Fibroblast of villous mesenchyme (primary cell): ENCODE data around the gene AKR7A3. TPM values are rescaled to one million over a fixed set of nuclear protein-coding genes. Genes with fewer than 3 reads are reported as not detected.
"Not testable (repeated sequence)": the region's sequence is repeated elsewhere in the genome, so short reads cannot be mapped to it uniquely, and the experiment has no call there.

Experiments used
- DNase-seq: peaks from one replicate; pipeline ENCODE4 v3.0.0-alpha.2; 2010; ENCODE audit warnings: low read depth
- H3K4me3 ChIP-seq: 2 replicates; pipeline ENCODE4 v1.5.1; 2011; ENCODE audit warnings: low read depth, mild to moderate bottlenecking, low read length
- total RNA-seq: library from RNA; depleted of rRNA; stranded (reverse); fragments of >200 nt; gene quantifications from 2 replicates; pipeline ENCODE4 v1.2.3, GENCODE V29; 2012
- TF ChIP-seq, protein P1 (sequence below): IDR thresholded peaks from 2 replicates; pipeline ENCODE4 v1.5.1; 2012; ENCODE audit warnings: low read depth, mild to moderate bottlenecking, low read length; ENCODE audit not compliant: insufficient read depth

The AKR7A3 gene
- total RNA-seq, 1 donor = 0.43 TPM

GRCh38 chr1:19284881-19285280, 3.7 kb downstream of the AKR7A3 start:
- TF ChIP-seq, protein P1, sequence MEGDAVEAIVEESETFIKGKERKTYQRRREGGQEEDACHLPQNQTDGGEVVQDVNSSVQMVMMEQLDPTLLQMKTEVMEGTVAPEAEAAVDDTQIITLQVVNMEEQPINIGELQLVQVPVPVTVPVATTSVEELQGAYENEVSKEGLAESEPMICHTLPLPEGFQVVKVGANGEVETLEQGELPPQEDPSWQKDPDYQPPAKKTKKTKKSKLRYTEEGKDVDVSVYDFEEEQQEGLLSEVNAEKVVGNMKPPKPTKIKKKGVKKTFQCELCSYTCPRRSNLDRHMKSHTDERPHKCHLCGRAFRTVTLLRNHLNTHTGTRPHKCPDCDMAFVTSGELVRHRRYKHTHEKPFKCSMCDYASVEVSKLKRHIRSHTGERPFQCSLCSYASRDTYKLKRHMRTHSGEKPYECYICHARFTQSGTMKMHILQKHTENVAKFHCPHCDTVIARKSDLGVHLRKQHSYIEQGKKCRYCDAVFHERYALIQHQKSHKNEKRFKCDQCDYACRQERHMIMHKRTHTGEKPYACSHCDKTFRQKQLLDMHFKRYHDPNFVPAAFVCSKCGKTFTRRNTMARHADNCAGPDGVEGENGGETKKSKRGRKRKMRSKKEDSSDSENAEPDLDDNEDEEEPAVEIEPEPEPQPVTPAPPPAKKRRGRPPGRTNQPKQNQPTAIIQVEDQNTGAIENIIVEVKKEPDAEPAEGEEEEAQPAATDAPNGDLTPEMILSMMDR = no peak
- no peak for DNase-seq
- H3K4me3 ChIP-seq = no peak overlapping the region

GRCh38 chr1:19283891-19284290, 4.7 kb downstream of the AKR7A3 start:
- DNase-seq = no peak
- TF ChIP-seq, protein P1 = no peak
- no peak overlapping the region for H3K4me3 ChIP-seq

DNA sequence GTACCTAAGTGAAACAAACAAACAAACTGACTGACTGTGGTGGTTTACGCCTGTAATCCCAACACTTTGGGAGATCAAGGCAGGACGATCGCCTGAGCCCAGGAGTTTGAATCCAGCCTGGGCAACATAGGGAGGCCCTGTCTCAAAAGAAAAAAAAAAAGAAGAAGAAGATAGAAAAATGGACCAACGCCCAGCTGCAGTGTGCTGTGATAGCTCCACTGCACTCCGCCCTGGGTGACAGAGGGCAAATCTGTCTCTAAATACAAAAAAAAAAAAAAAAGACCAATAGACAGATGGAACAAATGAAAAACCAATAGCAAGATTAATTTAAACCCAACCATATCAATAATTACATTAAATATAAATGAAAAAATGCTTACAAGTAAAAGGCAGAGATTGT, 13.9 kb downstream of the AKR7A3 start:
- TF ChIP-seq, protein P1 = no peak
- H3K4me3 ChIP-seq = no peak overlapping the region
- no peak for DNase-seq

DNA sequence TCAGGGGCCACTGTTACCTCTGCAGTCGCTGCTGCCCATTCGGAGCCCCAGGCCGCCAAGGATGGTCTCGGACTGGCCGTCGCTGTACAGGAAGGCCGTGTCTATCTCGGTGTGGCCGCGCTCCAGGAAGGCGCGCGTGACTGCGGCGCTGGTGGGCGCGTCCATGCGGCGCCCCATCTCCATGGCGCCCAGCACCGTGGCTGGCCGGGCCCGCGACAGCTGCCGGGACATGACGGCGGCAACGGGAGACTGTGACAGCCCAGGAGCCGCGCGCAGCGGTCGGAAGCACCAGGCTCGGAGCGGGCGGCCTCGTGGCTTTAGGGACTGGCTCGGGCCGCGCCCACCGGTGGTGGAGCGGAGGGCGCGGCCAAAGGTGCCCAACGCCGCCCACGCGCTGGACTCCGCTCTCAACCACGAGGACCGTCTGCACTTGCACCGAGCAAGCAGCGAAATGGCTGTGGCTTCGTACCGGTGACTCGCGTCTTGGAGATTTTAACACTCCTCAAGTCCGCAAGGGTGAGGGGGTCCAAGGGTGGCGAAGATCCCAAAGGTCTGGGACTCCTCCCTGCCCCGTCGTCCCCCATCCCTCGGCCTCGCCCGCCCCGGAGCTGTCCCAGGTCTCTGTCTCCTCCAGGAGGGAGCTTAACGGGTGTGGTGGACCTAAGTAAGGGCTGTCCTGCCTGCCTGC, 14.6 kb downstream of the AKR7A3 start:
- not testable (repeated sequence) for DNase-seq, H3K4me3 ChIP-seq

DNA sequence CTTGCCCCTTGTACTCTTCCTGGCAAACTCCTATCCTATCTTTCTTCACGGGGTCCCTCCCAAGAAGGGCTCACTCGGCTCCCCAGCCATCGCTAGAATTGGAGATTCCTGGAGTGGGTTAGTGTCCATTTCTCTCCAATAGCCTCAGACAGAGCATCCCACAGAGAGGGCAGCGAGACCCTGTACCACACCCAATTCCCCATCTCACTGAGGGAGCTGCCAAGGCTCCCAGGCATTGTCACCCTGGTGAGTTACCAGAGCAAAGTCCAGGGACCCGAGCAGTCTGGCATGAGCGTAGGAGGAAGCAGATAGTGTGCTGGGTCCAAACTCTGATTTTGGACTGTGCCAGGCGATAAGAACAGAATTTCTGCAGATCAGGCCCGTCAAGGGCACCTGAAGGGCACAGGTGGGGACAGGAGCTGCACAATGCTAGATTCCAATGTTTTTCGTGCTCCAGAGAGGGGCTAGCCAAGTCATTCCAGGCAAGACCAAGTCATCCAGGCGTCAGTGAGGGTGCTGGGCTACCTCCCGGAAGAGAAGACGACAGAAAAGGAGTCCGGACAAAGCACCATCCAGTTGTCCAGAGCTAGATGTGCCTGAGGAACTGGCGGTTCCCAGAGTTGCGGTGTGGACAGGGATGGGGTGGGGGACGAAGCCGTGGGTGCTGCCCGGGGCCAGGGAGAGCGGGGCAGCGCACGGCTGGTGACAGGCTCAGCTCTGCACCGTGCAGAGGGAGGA, 15.3 kb downstream of the AKR7A3 start:
- TF ChIP-seq, protein P1 = no peak
- DNase-seq = no peak
- no peak overlapping the region for H3K4me3 ChIP-seq

DNA sequence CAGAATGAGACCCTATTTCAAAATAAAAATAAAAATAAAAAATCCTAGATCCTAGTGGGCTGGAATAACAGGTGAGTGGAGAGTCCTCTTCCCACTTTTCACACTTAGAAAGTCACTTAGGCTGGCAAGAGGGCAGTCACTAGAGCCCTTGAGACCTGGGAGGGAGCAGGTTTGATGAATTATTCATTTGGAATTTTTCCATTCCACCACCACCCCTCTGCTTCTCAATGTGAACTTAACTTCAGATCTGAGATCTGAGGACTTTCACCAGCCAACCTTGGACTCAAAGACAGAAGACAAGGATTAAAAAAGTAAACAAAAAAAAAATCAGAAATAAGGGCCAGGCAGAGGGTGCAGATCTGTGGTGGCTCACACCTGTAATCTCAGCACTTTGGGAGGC, 16.5 kb downstream of the AKR7A3 start:
- H3K4me3 ChIP-seq = no peak overlapping the region
- TF ChIP-seq, protein P1 = no peak
- no peak for DNase-seq

GRCh38 chr1:19270343-19270730, 18.2 kb downstream of the AKR7A3 start:
- H3K4me3 ChIP-seq, DNase-seq: not testable (repeated sequence)
